Left ventricle myocardium inferior (tissue), 1 donor: ENCODE data around the gene DAB1. TPM values are rescaled to one million over a fixed set of nuclear protein-coding genes. Genes with fewer than 3 reads are reported as not detected.

Experiments used
- DNase-seq: peaks from one replicate; pipeline ENCODE4 v3.0.0-alpha.2; 2020
- H3K27ac ChIP-seq: fragments of 200-600 bp; replicated peaks from 2 replicates; pipeline ENCODE4 v1.8.0; 2021
- H3K27me3 ChIP-seq: fragments of 200-600 bp; 2 replicates; pipeline ENCODE4 v1.8.0; 2021; ENCODE audit warnings: low read depth
- H3K36me3 ChIP-seq: fragments of 200-600 bp; 2 replicates; pipeline ENCODE4 v1.8.0; 2021
- H3K4me1 ChIP-seq: fragments of 200-600 bp; 2 replicates; pipeline ENCODE4 v1.8.0; 2021
- H3K4me3 ChIP-seq: fragments of 200-600 bp; 2 replicates; pipeline ENCODE4 v1.8.0; 2021; ENCODE audit warnings: mild to moderate bottlenecking, moderate library complexity
- H3K9me3 ChIP-seq: fragments of 200-600 bp; replicated peaks from 2 replicates; pipeline ENCODE4 v1.8.0; 2021
- CTCF ChIP-seq: fragments of 200-600 bp; IDR thresholded peaks from 2 replicates; pipeline ENCODE4 v1.8.0; 2021; ENCODE audit warnings: antibody characterized with exemption, mild to moderate bottlenecking, borderline replicate concordance
- intact Hi-C: fragments of 100-400 bp; cut with micrococcal nuclease; formaldehyde crosslinking; loops from one replicate; pipeline ENCODE4 v1.11.0; 2022
- total RNA-seq: library from RNA; stranded (reverse); fragmentation: NEBNext Ultra II Directional; extraction: Animal tissue kit (Norgen Biotek cat#: 25700); gene quantifications from one replicate; pipeline ENCODE4 v1.2.1, GENCODE V29; 2021
- donor health status: DM: no; HTN: yes; CAD: no; lungs with severe emphysema.

The DAB1 gene
- total RNA-seq, 1 donor from 2014 or later = 0.77 TPM

GRCh38 chr1:57007948-57008347, 415.9 kb downstream of the DAB1 start:
- H3K27ac ChIP-seq = no peak overlapping the region
- intact Hi-C loops = no loop called here

GRCh38 chr1:57007472-57007871, 416.4 kb downstream of the DAB1 start:
- no peak for TF ChIP-seq CTCF
- H3K27ac ChIP-seq = no peak overlapping the region
- H3K9me3 ChIP-seq = no peaks in the 10 kb centered on the region
- H3K4me1 ChIP-seq = peaks cover 12% of the 10 kb centered on the region
- H3K27me3 ChIP-seq = no peaks in the 10 kb centered on the region
- DNase-seq = no peak
- intact Hi-C loops = no loop called here
- H3K4me3 ChIP-seq = no peak overlapping the region
- H3K36me3 ChIP-seq = no peaks in the 10 kb centered on the region

More at GRCh38 chr1:57007948-57008347, 415.9 kb downstream of the DAB1 start:
- Histone ChIP-seq H3K27me3 (no peaks in the 10 kb centered on the region), H3K36me3 (no peaks in the 10 kb centered on the region), H3K4me3 (no peak overlapping the region), H3K4me1 (peaks cover 16% of the 10 kb centered on the region), H3K9me3 (no peaks in the 10 kb centered on the region)
- no peak for DNase-seq
- peak; percentile 20 for TF ChIP-seq CTCF

- H3K4me1 ChIP-seq = peaks cover 10% of the 10 kb centered on the region
- H3K9me3 ChIP-seq = no peaks in the 10 kb centered on the region
- no peak for TF ChIP-seq CTCF
- H3K27ac ChIP-seq = no peak overlapping the region
- intact Hi-C loops = no loop called here
- no peaks in the 10 kb centered on the region for H3K36me3 ChIP-seq
- H3K4me3 ChIP-seq = no peak overlapping the region
- H3K27me3 ChIP-seq = no peaks in the 10 kb centered on the region
- DNase-seq = no peak
Measured at GRCh38 chr1:57003398-57004139, 420.3 kb downstream of the DAB1 start.

- Histone ChIP-seq H3K4me3 (no peak overlapping the region), H3K9me3 (no peaks in the 10 kb centered on the region), H3K27ac (no peak overlapping the region), H3K27me3 (peaks cover 11% of the 10 kb centered on the region), H3K4me1 (peaks cover 8% of the 10 kb centered on the region), H3K36me3 (no peaks in the 10 kb centered on the region)
- no peak for DNase-seq
- no peak for TF ChIP-seq CTCF
- intact Hi-C loops = no loop called here
Measured at GRCh38 chr1:56995414-56996100, 428.3 kb downstream of the DAB1 start.

GRCh38 chr1:56993475-56993874, 430.4 kb downstream of the DAB1 start:
- H3K27ac ChIP-seq = no peak overlapping the region
- no peaks in the 10 kb centered on the region for H3K9me3 ChIP-seq
- no peak for TF ChIP-seq CTCF
- H3K4me1 ChIP-seq = peaks cover 3% of the 10 kb centered on the region
- DNase-seq = no peak
- no peaks in the 10 kb centered on the region for H3K36me3 ChIP-seq
- intact Hi-C loops = no loop called here
- H3K27me3 ChIP-seq = peaks cover 11% of the 10 kb centered on the region
- H3K4me3 ChIP-seq = no peak overlapping the region
